Activated CD8-positive, alpha-beta memory T cell treated with anti-CD3 and anti-CD28 coated beads for 36 hours (primary cell): ENCODE measurements around the gene GFY. TPM values are rescaled to one million over a fixed set of nuclear protein-coding genes. Genes with fewer than 3 reads are reported as not detected.

Experiments
- CTCF ChIA-PET: fragments of 350-600 bp; sonication (Branson Sonifier 250); formaldehyde crosslinking; loops from one replicate; lab custom pipeline; 2021; ENCODE audit warnings: antibody characterized with exemption; lab: Charles Lee
- POLR2A ChIA-PET: fragments of 350-600 bp; sonication (Branson Sonifier 250); formaldehyde crosslinking; loops from one replicate; lab custom pipeline; 2021; ENCODE audit warnings: antibody characterized with exemption; lab: Charles Lee
- total RNA-seq, 2 experiments: library from RNA; stranded (reverse); gene quantifications; one replicate each; pipeline ENCODE4 v1.2.3, GENCODE V29; 2021

GFY gene
- total RNA-seq, 2 experiments from 2014 or later: not detected

DNA sequence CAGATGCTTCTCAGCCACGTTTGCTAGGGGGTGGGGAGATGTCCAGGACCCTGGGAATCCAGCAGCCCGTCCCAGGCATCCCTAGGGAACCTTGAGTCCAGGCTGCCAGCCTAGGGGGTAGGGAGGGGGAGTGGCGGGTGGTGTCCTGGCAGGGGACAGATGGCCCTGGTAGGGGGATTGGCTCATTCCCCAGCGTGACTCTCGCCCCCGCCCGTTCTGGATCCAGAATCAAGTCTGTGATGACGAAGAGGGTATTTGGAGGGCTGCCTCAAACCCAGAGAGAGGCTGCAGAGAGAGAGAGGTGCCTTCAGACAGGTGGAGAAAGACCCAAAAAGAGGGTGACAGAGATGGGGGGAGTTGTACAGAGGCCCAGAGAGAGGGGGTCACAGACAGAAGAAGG lies 12.0 kb downstream of the GFY start:
- POLR2A ChIA-PET: no interaction called here
- CTCF ChIA-PET: interaction anchor here (0.6 kb wide), 1 partner anchor 654 kb away, joined by 3 read pairs; no protein-coding TSS in a partner anchor

DNA sequence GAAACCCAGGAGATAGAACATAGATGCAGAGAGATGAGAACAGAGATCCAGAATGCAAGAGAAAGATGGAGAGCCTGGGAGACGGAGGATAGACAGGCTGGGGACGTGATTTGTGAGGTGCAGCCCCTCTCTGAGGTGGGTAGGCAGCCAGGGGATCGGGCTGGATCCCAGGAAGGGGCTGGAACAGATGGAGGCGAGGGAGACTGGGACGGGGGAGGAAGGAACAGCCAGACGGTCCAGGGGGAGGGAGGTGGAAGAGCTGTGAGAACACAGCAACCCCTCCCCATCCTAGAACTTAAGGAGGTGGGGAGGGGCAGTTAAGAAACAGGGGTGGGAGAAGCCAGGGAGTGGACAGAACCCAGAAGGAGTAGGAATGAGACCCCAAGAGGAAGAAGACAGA lies 13.1 kb downstream of the GFY start:
- ChIA-PET CTCF (interaction anchor here (1.1 kb wide), 1 partner anchor 27 kb away, joined by 3 read pairs; no protein-coding TSS in a partner anchor), POLR2A (no interaction called here)

- POLR2A ChIA-PET: no interaction called here
- CTCF ChIA-PET: interaction anchor here (1.2 to 2.2 kb wide), 2 partner anchors 8 to 33 kb away, joined by 4 to 7 read pairs; partner anchors contain the start of gene FLT3LG
These were observed 14.6 kb downstream of the GFY start for GRCh38 chr19:49439836-49440235.

DNA sequence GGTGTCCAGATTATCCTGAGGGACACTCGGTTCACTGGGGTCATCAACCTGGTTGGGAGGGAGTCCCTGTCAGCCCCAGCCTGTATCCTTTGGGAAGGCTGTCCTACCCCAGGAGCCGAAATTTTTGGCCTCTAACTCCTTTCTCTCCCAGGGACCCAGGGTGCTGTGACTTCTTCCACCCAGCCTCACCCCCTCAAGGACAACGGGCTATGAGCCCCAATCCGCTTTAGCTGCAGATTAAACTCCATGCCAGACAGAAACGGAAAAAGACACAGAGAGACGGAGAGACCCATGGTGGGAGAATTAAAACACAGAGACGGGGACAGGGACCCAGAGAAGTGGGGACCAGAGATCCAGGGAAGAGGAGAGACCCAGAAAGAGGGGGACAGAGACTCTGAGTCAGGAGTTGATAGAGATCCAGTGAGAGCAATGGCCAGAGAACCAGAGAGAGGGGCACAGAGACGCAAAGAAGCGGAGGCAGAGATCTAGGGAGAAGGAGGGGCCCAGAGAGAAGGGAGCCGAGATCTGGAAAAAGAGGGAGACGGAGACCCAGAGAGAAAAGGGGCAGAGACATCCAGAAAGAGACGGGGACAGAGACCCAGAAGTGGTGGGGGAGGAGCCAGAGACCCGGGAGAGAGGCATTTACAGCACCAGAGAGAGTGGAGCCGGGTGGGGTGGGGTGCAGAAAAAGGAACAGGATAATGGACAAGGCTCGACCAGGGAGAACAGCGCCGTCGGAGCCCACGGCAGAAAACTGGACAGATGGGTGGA lies 15.4 kb downstream of the GFY start:
- POLR2A ChIA-PET: interaction anchor here (0.6 kb wide), 1 partner anchor 30 kb away, joined by 7 read pairs; no protein-coding TSS in a partner anchor
- CTCF ChIA-PET: interaction anchor here (1.2 to 2.2 kb wide), 2 partner anchors 9 to 33 kb away, joined by 4 to 7 read pairs; partner anchors contain the start of gene FLT3LG

DNA sequence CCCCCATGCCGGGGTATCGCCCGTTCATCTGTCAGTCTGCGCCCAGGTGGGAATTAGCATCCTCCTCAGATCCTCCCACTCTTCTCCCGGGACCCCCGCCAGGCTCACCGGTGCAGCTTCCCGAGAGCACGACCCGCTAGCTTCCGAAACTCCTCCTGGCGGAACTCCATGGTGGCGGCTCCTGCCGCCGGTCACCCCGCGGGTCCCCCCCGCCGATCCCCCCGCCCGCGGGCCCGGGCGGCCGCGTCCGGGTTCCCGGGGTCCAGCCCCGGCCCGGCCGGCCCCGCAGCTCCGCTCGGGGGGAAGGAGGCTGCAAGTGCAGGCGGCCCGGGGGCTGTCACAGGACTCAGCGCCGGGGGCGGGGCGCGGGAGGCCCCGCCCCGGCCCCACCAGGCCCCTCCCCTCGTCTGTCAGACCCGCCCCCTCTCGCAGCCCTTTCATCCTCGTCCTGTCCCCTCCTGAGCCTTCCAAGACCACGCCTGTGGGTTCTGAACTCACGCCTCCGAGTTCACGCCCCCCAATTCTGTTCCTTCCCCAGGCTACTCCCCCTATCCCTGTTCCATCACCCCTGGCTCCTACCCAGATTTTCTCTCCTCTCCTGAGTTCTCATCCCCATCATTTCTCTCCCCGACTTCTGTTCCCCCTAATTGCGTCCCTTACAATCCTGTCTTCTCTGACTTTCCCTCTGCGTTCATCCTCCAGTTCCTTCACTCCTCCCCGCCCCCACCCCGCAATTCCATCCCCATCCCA lies 16.2 kb downstream of the GFY start, which contains the start of gene SLC17A7:
Gene SLC17A7, minus strand, starts transcription at position 318 of the 750 bp plus-strand sequence. Its CDS starts 148 bp downstream, at position 170.
- ChIA-PET POLR2A (interaction anchor here (0.6 kb wide), 1 partner anchor 31 kb away, joined by 7 read pairs; no protein-coding TSS in a partner anchor), CTCF (interaction anchor here (1.6 to 2.2 kb wide), 3 partner anchors 32 to 50 kb away, joined by 7 to 11 read pairs (median 8); partner anchors contain the start of gene FLT3LG)

- ChIA-PET CTCF (interaction anchor here (0.8 to 1.8 kb wide), 3 partner anchors 31 to 119 kb away, joined by 4 to 11 read pairs (median 8); no protein-coding TSS in a partner anchor), POLR2A (no interaction called here)
These were observed 16.8 kb downstream of the GFY start for GRCh38 chr19:49441960-49442350.

DNA sequence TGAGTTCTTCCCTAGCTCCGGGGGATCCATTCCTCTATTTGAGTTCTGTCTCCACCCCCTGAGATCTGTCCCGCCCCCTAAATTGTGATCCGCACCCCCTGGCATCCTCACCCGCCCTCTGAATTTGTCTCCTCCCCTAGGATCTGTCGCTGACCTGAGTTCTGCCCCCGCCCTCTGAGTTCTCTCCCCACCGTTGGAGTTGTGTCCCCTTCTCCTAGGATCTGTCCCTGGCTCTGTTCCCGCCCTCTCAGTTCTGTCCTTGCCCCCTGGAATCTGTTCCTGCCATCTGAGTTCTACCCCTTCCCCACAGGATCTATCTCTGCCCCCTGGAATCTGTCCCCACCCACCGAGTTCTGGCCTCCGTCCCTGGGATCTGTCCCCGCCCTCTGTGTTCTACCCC lies 17.2 kb downstream of the GFY start:
- ChIA-PET POLR2A (no interaction called here), CTCF (interaction anchor here (0.8 to 1.8 kb wide), 6 partner anchors 23 to 120 kb away, joined by 3 to 11 read pairs (median 4); partner anchors contain the start of gene KASH5)

- CTCF ChIA-PET: interaction anchor here (0.6 to 3.8 kb wide), 11 partner anchors 17 to 120 kb away, joined by 3 to 20 read pairs (median 3); partner anchors contain the start of gene KASH5
These were observed 17.7 kb downstream of the GFY start for GRCh38 chr19:49442771-49443365.

DNA sequence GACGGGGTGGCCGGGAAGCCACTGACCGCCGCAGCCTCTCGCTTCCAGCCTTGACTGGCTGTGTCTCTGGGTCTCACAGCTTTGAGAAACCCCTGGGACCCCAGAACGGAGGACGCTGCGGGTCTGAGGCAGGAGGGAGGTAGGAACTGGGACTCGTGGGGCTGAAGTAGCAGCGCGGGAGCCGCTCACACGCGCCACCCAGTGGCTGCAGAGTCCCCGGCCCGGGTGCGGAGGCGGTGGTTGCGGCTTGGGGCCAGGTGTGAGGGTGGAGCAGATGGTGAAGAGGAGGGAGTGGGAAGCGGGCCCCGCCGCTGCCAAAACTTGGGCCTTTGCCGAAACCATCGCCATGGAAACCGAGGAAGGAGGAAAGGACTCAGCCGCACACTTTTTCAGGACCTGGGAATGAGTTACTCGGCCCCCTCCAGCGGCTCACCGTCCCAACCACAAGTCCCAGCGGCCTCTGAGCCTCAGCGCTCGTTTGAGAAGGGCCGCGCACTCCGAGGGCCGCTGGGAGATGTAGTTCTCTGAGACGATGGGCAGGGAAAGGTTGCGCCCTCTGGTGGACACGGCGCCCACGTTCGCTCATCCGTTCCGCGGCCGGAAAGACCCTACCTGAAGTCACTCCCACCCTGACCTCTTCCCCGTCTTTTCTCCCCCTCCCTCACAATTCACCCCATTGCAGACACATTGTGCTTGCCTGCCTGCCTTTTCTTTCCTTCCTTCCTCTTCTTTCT lies 18.3 kb downstream of the GFY start:
- ChIA-PET POLR2A (interaction anchor here (0.6 to 1.0 kb wide), 2 partner anchors 8 to 33 kb away, joined by 3 read pairs; no protein-coding TSS in a partner anchor), CTCF (interaction anchor here (0.6 to 3.8 kb wide), 14 partner anchors 11 to 336 kb away, joined by 3 to 20 read pairs (median 4); partner anchors contain the start of gene KASH5)

More at GRCh38 chr19:49442771-49443365, 17.7 kb downstream of the GFY start:
- POLR2A ChIA-PET: interaction anchor here (0.6 kb wide), 1 partner anchor 9 kb away, joined by 3 read pairs; no protein-coding TSS in a partner anchor

GRCh38 chr19:49444100-49444700 lies 19.0 kb downstream of the GFY start:
- ChIA-PET POLR2A (interaction anchor here (0.7 to 1.0 kb wide), 2 partner anchors 12 to 34 kb away, joined by 3 to 6 read pairs; no protein-coding TSS in a partner anchor), CTCF (interaction anchor here (0.6 to 3.8 kb wide), 10 partner anchors 10 to 469 kb away, joined by 3 to 20 read pairs (median 5); partner anchors contain the start of gene FLT3LG)

DNA sequence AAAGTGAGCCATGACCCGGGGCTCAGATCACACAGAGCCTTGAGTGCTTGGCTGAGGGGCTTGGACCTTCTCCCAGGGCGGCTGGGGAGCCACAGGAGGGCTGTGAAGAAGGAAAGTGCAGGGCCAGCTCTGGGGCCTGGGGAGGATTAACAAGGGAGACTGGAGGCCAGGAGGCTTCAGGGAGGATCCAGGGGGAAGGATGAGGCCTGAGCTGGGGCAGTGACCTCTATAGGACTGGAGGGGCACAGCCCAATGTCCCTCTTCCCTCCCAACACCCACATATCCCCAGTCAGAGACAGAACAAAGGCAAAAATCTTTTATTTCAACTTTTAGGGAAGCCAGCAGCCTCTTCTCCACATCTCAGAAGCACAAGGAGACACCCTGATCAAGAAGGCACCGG lies 20.8 kb downstream of the GFY start:
- POLR2A ChIA-PET: no interaction called here

GRCh38 chr19:49447485-49448431 lies 22.6 kb downstream of the GFY start:
- ChIA-PET CTCF (interaction anchor here (0.9 kb wide), 1 partner anchor 56 kb away, joined by 4 read pairs; no protein-coding TSS in a partner anchor), POLR2A (interaction anchor here (0.6 kb wide), 1 partner anchor 108 kb away, joined by 3 read pairs; no protein-coding TSS in a partner anchor)

More for the DNA sequence above, 20.8 kb downstream of the GFY start:
- CTCF ChIA-PET: interaction anchor here (0.7 to 3.8 kb wide), 4 partner anchors 8 to 101 kb away, joined by 4 to 20 read pairs (median 8); partner anchors contain the start of gene FLT3LG

DNA sequence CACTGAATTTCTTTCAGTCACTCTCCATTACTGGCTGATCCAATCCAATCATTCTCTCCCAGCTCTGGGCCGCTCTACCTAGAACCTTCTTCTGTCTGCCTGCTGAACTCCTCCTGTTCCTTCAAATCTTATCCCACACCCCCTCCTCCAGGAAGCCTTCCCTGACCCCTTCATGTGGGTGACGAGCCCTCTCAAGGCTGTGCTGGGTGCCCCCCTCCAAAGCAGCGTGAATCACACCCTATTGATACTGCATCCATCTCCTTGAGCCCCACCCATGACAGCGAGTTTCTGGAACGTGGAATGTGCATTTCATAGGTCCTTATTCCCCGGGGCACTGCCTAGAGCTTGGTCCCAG lies 23.2 kb downstream of the GFY start:
- ChIA-PET POLR2A (interaction anchor here (0.6 kb wide), 1 partner anchor 108 kb away, joined by 3 read pairs; no protein-coding TSS in a partner anchor), CTCF (interaction anchor here (0.7 to 2.1 kb wide), 2 partner anchors 22 to 76 kb away, joined by 3 to 7 read pairs; no protein-coding TSS in a partner anchor)

GRCh38 chr19:49450405-49450804 lies 25.2 kb downstream of the GFY start:
- POLR2A ChIA-PET: interaction anchor here (1.3 to 1.6 kb wide), 2 partner anchors 22 to 37 kb away, joined by 3 to 5 read pairs; partner anchors contain the start of gene RPL13A
- CTCF ChIA-PET: interaction anchor here (1.7 to 5.0 kb wide), 3 partner anchors 20 to 26 kb away, joined by 4 to 21 read pairs (median 7); partner anchors contain the start of gene FLT3LG

GRCh38 chr19:49451430-49452181 lies 26.4 kb downstream of the GFY start, which contains the start of gene PIH1D1:
Gene PIH1D1, minus strand, starts transcription at chr19:49451814. Its CDS starts 240 bp downstream, at chr19:49451574.
- ChIA-PET CTCF (interaction anchor here (0.6 to 5.0 kb wide), 7 partner anchors 18 to 95 kb away, joined by 3 to 21 read pairs (median 4); partner anchors contain the start of gene FLT3LG), POLR2A (interaction anchor here (0.5 to 1.6 kb wide), 9 partner anchors 9 to 1423 kb away, joined by 3 to 5 read pairs (median 3); partner anchors contain the start of gene RPL13A)
